ENCODE data around the gene ADAM8. TPM values are rescaled to one million over a fixed set of nuclear protein-coding genes. Genes with fewer than 3 reads are reported as not detected.

The ADAM8 gene
- total and polyA plus RNA-seq, 2 of the 8 experiments (the other 6 are each of a cell fraction or from before 2014, with no cell fraction given), result 4.6 TPM

GRCh38 chr10:133312016-133312768, 35.5 kb upstream of the ADAM8 start:
- no peak overlapping the region for H2BK20ac ChIP-seq (ENCODE audit: low read length)
- DNase-seq (ENCODE audit: low read depth in 1 of 2, low spot score in 2 of 2) (no peak), FAIRE-seq (no peak)
- 94% methylated on average over 23 of the region's 23 CpGs; no CpG with 5 or more reads in 1 of the 2 experiments for WGBS, 2 experiments (ENCODE audit: extremely low coverage in 1 of 2, insufficient coverage in 1 of 2, insufficient read length in 1 of 2, insufficient replicate concordance in 2 of 2, low coverage in 1 of 2, low lambda C conversion rate in 2 of 2, missing lambda C conversion rate in 1 of 2)
- H3K4ac ChIP-seq (replicated peaks; ENCODE audit: insufficient read length, low read depth, low read length), result no peak overlapping the region
- H3K4me3 ChIP-seq (ENCODE audit: extremely low read depth in 1 of 4, insufficient read depth in 2 of 4, low read depth in 3 of 4, low read length in 4 of 4), result no peak overlapping the region
- H3K79me2 ChIP-seq (ENCODE audit: control insufficient read depth in 1 of 2, insufficient read depth in 2 of 2, low read length in 2 of 2), result peaks cover 3 to 11% of the 10 kb centered on the region in 2 experiments; a peak in 3 of 4 replicates
- H3K23ac ChIP-seq (ENCODE audit: insufficient read length), result no peak overlapping the region
- H3K18ac ChIP-seq (ENCODE audit: extremely low read depth, low read length), result no peak overlapping the region
- ChIA-PET POLR2A (ENCODE audit: partially characterized antibody) (interaction anchor here (0.7 kb wide), 1 partner anchor 46 kb away, joined by 3 read pairs; the partner anchor contains the start of gene FUOM), CTCF (ENCODE audit: partially characterized antibody) (interaction anchor here (0.8 kb wide), 1 partner anchor 16 kb away, joined by 3 read pairs; no protein-coding TSS in a partner anchor)
- H3K4me2 ChIP-seq (ENCODE audit: insufficient read depth in 1 of 2, low read depth in 2 of 2, low read length in 2 of 2), result no peak overlapping the region
- H2AK5ac ChIP-seq (ENCODE audit: low read depth, low read length), result no peak overlapping the region
- H2AFZ ChIP-seq (ENCODE audit: low read length), result no peak overlapping the region
- H4K20me1 ChIP-seq (replicated peaks in 1 of 2; ENCODE audit: control insufficient read depth in 1 of 2, insufficient read depth in 2 of 2, low read length in 2 of 2), result peaks cover 5 to 7% of the 10 kb centered on the region in 2 experiments
- H4K5ac ChIP-seq (ENCODE audit: insufficient read length, low read depth, low read length), result no peak overlapping the region
- H3K4me1 ChIP-seq (replicated peaks in 1 of 4; ENCODE audit: control insufficient read depth in 3 of 4, insufficient read depth in 4 of 4, low read length in 3 of 4), result peaks cover 0 to 6% (median 2%) of the 10 kb centered on the region in 4 experiments; a peak in 4 of 7 replicates
- no peaks in the 10 kb centered on the region for H3K9me3 ChIP-seq (ENCODE audit: insufficient read depth in 2 of 2, low read depth in 1 of 2, low read length in 1 of 2)
- H4K91ac ChIP-seq (replicated peaks; ENCODE audit: insufficient read length, low read length), result no peak overlapping the region
- peaks cover 4 to 22% (median 6%) of the 10 kb centered on the region in 4 experiments; a peak in 7 of 8 replicates for H3K36me3 ChIP-seq (ENCODE audit: control insufficient read depth in 2 of 4, insufficient read depth in 4 of 4, low read length in 3 of 4)
- no peak overlapping the region for H2BK12ac ChIP-seq (ENCODE audit: low read depth, low read length)
- peaks cover 8% of the 10 kb centered on the region for H3K79me1 ChIP-seq (ENCODE audit: low read depth, low read length)
- H3K56ac ChIP-seq (replicated peaks; ENCODE audit: insufficient read length, low read depth, low read length), result no peak overlapping the region
- H3K14ac ChIP-seq (ENCODE audit: insufficient read length), result no peak overlapping the region
- no peak overlapping the region for H4K8ac ChIP-seq (ENCODE audit: extremely low read depth, insufficient read depth, low read length)
- no peak overlapping the region for H2BK120ac ChIP-seq (replicated peaks; ENCODE audit: low read depth, low read length)
- no peak for TF ChIP-seq SAP30 (IDR thresholded peaks at IDR 0.05; ENCODE audit: insufficient read depth, insufficient replicate concordance, low read length)
- no peak for TF ChIP-seq TAF1 (IDR thresholded peaks at IDR 0.05; ENCODE audit: low read depth, low read length)
- no peak for TF ChIP-seq ZNF274 (IDR thresholded peaks at IDR 0.05; ENCODE audit: borderline replicate concordance, extremely low read depth, low read length)
- TF ChIP-seq CTBP2 (IDR thresholded peaks at IDR 0.05; ENCODE audit: borderline replicate concordance, insufficient read depth, insufficient read length, low read length), result no peak
- no peak for TF ChIP-seq KDM4A (IDR thresholded peaks at IDR 0.05; ENCODE audit: low read depth, low read length, severe bottlenecking)
- TF ChIP-seq HDAC2 (IDR thresholded peaks at IDR 0.05; ENCODE audit: borderline replicate concordance in 1 of 2, low read depth in 2 of 2, low read length in 2 of 2), result no peak
- TF ChIP-seq POLR2AphosphoS5 (IDR thresholded peaks at IDR 0.05; ENCODE audit: low read depth, low read length), result no peak
- no peak for TF ChIP-seq CBX8 (IDR thresholded peaks at IDR 0.05; ENCODE audit: borderline replicate concordance, low read depth, low read length)
- H2BK15ac ChIP-seq (ENCODE audit: low read length), result no peak overlapping the region
- no peaks in the 10 kb centered on the region for H3K27me3 ChIP-seq (replicated peaks in 1 of 4; ENCODE audit: control insufficient read depth in 3 of 4, extremely low read depth in 1 of 4, insufficient read depth in 3 of 4, low read length in 3 of 4)
- H3K27ac ChIP-seq (ENCODE audit: low read depth, low read length), result no peak overlapping the region
- H3K9ac ChIP-seq (replicated peaks in 1 of 4; ENCODE audit: extremely low read depth in 1 of 4, low read depth in 3 of 4, low read length in 3 of 4), result no peak overlapping the region
- peaks cover 10% of the 10 kb centered on the region; the same call in 1 of the 2 replicates for H3K23me2 ChIP-seq (ENCODE audit: low read depth, low read length)
- no peak overlapping the region for H2BK5ac ChIP-seq (ENCODE audit: low read depth, low read length)
